GM18858 (cell line): ENCODE data around the gene STRADA.

ENCODE experiments used
- ATAC-seq: cut with Tn5 transposase; IDR thresholded peaks from one replicate; pipeline ENCODE4 v1.9.1; 2021; ENCODE audit not compliant: unreplicated experiment

Gene STRADA, protein sequence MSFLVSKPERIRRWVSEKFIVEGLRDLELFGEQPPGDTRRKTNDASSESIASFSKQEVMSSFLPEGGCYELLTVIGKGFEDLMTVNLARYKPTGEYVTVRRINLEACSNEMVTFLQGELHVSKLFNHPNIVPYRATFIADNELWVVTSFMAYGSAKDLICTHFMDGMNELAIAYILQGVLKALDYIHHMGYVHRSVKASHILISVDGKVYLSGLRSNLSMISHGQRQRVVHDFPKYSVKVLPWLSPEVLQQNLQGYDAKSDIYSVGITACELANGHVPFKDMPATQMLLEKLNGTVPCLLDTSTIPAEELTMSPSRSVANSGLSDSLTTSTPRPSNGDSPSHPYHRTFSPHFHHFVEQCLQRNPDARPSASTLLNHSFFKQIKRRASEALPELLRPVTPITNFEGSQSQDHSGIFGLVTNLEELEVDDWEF

DNA sequence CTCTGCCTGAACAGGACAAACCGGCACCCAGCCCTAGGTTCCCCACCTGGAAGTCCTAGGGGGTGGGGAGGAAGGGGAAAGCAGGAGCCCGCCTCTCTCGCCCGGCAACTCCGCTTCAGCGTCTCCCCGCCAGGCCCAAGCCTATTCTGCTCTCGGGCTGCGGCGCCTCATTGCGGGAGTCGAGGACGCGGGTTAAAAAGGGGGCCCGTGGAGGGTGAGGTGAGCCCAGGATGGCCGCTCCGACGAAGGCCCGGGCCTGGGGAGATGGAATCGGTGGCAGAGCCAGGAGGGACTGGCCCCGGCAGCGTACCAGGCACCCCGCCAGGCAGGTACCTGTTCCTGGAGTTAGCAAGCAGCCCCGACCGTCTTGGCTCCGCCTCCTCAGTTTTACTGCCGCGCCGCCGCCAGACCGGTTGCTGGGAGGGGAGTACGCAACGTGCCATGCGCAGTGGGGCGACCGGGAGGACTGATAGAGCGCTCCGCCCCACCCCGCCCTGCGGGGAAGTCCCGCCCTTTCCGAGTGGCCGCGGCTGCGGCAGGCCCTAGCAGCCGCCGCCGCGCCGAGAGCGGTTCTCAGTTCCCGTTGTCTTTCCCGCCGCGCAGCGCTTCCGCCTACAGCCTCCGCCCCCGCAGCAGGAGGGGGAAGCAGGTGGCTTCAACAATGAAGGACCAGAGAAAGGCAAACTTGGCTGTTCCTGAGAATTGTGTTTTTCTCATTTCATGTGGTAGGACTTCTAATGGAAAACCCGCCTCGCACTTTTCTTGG is at the start of gene STRADA:
STRADA (minus strand) TSS at position 392 of the 766 bp plus-strand sequence. CDS start 13,430 bp downstream, outside the sequence.
- ATAC-seq, result peak; percentile 87

DNA sequence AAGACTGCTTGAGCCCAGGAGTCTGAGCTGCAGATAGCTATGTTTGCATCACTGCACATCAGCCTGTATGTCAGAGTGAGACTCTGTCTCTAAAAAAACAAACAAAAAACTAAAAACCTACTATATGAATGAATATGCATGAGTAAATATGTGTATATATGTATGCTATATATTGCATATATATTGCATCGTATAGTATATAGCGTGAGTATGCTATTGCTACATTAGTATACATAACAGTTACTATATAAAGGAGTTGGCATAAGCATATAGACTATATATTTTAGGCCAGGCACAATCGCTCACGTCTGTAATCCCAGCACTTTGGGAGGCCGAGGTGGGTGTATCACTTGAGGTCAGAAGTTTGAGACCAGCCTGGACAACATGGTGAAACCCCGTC is 48.5 kb upstream of the STRADA start:
- ATAC-seq, result no peak

DNA sequence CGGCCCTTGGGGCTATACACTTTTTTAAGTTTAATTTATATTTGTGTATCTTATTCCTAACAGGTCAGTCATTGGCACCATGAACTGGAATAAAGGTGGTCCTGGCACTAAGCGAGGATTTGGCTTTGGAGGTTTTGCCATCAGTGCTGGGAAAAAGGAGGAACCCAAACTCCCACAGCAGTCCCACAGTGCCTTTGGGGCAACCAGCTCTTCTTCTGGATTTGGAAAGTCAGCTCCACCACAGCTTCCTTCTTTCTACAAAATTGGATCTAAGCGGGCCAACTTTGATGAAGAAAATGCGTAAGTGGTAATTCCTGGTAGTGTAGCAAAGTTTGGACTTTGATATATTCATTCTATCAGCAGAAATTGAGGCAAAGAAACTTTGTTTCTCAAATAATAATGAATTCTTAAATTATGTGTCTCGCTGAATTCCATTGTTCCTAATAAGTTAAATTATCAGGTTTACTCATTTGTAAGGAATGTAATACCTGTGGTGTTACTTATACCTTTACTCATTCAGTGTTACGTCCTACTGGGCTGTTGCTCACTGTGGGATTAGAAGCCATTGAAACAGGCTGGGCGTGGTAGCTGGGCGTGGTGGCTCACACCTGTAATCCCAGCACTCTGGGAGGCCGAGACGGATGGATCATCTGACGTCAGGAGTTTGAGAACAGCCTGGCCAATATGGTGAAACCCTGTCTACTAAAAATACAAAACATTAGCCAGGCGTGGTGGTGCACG is 45.5 kb upstream of the STRADA start:
- ATAC-seq, result no peak

DNA sequence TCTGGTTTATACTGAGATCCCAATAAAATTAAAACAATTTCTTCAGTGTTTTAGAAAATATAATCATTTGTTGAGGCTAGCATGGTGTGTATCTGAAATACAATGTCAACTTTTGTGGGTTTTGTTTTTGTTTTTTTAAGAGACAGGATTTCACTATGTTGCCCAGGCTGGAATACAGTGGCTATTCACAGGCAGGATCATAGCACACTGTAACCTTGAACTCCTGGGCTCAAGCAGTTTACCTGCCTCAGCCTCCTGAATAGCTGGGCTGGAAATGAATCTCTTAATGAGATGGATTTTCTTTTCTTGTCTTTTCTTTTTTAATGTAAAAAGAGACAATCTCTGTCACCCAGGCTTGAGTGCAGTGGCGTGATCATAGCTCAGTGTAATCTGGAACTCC is 44.5 kb upstream of the STRADA start:
- ATAC-seq, result no peak

DNA sequence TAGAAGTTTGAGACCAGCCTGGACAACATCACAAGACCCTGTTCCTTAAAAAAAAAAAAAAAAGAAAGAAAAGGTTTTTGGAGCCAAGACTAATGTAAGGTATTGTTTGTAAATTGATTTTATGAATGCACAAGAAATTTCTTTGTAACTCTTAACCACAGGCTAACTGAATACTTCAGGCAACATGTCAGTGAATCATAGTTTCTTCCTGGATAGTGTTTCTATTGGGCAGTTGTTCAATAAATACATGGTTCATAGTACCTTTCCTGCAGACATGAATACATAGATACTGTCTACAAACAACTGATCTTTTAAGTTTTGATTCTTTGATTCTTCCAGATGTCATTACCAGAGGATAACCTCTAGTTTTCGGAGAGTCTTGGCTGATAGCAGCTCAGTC is 44.0 kb upstream of the STRADA start:
- no peak for ATAC-seq

DNA sequence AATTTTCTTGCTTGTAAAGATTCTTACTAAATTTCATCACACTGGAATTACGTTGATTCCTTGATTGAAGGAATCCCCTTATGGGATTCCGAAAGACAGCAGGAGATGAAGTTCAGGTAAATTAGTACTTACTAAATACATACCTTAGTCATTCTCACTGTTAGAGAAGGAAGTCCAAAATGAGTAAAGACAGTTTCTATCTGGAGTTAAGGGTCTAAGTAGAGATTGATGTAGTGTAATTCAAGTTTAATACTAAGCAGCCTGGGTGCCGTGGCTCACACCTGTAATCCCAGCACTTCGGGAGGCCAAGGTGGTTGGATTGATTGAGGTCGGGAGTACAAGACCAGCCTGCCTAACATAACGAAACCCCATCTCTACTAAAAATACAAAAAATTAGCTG is 41.9 kb upstream of the STRADA start:
- no peak for ATAC-seq

DNA sequence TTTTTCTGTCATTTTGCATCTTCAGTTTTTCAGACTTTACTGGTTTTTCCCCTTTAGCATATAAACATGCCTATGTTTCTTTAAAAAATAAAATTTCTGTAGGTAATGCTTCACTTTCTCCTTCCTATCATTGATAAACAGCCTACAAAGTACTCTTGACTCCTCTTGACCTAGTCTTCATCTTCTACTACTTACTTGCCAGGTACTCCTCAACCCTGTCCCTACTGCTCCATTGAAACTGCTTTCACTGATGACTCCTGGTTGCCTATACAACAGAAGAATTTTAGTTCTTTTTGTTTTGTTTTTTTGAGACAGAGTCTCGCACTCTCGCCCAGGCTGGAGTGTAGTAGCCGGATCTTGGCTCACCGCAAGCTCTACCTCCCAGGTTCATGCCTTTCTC is 39.3 kb upstream of the STRADA start:
- no peak for ATAC-seq

DNA sequence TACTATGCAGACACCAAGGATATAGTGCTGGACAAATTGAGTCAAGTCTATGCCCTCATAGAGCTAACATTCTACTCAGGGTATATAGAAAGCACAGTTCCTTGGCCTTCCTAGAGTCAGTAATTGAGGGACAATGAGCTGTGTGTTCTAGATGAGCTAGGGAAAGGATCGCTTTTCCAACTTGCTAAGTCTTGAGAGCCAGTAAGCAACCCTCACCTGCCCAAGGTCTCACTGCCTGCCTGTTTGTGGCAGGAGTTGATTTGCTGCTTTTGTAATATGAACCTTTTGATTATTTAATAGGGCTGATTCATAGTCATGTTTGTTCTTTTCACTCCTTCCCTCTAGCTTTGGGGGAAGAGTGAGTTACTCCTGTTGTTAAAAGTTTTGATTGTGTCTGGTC is 38.9 kb upstream of the STRADA start:
- ATAC-seq, result no peak

DNA sequence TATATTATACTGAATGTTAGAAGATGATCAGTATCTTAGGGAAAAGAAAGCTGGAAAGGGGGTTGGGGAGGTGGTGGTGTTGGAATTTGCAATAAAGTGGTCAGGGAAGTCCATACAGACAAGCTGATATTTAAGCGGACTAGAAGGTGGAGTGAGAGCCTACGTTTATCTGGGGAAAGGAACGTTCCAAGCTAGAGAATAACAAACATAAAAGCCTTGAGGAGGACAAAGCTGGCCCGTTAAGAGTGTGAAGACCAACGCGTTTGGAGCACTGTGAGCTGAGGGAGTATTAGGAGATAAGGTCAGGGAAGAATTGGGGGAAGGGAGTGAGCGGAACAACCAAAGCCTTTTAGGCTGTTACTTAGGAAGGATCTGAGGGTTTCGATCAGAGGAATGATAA is 33.8 kb upstream of the STRADA start:
- no peak for ATAC-seq

DNA sequence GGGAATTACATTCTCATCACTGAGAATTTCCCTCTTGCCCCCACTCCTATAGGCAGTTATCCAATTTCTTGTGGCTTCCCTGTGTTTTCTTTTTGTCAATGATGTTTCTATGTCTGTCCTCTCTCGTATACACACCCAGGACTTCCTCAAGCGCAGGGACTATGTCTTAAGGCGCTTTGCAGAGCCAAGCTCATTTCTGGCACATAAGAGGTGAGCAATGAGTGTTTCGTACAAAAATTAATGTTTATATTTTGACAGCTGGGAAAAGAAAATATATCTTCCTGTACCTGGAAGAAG is 33.3 kb upstream of the STRADA start:
- ATAC-seq, result no peak

DNA sequence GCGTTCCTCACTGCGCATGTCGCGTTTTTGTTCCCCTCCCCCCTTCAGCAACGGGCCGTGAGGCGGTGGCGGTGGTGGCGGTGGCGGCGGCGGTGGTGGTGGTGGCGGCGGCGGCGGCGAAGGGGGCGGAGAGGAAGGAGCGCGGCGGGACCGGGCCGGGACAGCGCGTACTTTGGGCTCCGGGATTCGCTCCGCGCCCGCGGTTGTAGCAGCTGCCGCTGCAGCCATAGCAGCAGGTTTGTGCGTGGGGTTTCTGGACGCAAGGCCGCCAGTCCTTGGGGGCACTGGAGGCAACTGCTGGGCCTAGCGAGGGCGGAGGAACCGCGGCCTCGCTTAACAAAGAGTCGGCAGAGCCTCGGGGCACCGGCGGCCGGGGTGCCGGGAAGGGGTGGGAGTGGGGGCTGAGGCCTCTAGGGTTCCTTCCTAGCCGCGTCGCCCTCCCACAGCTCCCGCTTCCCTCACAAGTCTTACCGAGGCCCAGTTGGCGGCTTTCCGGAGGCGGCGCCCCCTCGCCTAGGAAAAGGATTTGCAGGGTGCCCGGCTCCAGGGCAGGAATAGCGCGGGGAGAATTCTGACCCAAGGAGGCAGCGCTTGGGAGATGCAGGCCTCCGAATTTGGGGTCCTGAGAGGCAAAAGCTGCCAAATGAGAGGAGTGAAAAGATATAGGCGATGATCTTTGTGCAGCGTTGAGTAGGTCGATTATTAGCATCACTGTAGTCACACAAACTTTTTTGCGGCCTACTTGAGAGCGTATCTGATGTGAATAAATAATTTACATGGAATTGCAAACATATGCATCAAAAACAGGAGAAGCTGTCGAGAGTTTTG is 32.8 kb upstream of the STRADA start, which contains the start of gene DDX42:
DDX42 (plus strand) TSS at position 30 of the 828 bp plus-strand sequence. CDS start 12,880 bp downstream, outside the sequence.
- ATAC-seq, result no peak

DNA sequence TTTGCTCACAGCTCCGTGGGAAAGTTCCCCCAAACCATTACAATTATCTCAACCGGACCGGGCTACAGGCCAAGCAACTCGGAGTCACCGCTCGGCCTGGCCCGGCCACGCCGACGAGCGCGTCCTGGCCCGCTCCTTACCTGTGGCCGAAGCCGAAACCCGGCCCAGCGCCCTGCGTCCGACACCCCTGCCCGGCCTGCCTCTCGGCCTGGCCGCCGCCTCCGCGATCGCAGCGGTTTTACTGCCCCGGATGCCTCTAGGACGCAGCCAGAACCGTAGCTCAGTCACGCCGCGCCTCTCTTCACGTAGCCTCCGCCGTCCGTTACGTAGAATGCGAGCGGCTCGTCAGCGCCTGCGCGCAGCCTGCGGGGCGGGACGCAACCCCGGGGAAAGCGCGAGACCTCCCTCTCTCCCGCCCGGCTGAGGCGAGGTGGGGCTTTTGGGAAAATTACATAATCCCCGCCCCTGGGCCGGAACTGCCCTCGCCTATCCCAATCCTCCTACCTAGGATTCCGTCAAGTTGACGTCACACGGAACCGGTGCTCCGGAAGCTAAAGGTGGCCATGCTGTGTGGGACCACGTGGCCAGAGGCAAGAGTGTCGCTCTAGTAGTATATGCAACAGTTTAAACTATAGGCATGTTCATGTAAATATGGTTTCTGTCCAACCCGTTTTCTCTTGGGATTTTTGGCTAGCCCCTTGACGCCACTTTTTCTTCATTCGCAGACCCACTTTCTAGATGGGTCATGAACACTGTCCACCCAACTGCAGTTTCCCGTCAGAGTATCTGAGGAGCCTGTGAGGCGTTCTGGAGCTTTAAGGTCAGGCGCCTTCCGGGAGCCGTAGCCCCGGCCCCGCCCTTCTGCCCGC is 31.9 kb upstream of the STRADA start, which contains the start of gene CCDC47:
CCDC47 (minus strand) TSS at position 326 of the 869 bp plus-strand sequence. CDS start 7,422 bp downstream, outside the sequence.
- peak; percentile 68 for ATAC-seq

DNA sequence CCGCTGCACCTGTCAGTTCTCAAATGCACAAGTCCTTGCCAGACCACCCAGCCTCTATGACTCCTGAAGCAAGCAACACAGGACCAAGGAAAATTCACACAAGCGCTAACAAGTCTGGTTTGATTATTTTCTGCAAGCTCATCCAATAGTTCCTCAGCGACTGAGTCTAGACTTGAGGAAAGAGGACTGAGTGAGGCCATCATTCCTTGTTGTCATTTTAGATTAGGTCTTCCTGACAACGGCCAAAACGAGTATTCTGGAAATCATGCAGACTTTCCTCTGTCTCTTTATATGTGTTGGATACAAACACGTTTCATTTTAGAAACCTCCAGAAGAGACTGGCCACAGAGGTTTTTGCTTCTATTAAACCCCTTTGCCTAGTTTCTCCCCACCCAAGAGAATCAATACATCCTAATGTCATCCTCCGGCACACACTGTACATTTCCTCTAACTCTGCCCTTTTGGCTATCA is 31.2 kb upstream of the STRADA start:
- no peak for ATAC-seq

DNA sequence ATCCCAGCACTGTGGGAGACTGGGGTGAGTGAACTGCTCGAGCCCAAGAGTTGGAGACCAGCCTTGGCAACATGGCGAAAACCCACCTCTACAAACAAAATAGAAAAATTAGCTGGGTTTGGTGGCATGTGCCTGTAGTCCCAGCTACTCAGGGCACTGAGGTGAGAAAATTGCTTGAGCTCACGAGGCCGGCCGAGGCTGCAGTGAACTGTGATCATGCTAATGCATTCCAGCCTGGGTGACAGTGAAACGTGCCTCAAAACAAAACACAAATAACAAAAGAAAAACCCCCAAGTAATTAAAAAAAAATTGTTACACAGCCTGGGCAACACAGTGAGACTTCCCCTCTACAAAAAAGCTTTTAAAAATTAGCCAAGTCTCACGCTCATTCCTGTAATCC is 26.8 kb upstream of the STRADA start:
- no peak for ATAC-seq

DNA sequence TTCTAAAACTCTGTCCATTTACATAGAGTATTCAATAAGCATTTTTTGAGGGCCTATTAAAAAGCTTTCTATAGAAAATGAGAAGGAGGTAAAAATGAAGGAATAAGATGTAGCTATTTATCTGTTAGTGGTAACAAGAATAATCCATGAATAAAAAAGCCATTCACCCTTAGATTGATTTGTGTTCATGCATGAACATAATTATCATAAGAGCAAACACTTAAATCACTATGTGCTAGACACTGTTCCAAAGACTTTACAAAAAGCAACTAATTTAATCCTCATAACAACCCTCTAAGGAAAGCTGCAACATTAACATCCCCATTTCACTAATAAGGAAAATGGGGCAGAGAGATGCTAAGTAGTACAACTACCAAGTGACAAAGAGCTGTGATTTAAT is 25.2 kb upstream of the STRADA start:
- ATAC-seq, result no peak

DNA sequence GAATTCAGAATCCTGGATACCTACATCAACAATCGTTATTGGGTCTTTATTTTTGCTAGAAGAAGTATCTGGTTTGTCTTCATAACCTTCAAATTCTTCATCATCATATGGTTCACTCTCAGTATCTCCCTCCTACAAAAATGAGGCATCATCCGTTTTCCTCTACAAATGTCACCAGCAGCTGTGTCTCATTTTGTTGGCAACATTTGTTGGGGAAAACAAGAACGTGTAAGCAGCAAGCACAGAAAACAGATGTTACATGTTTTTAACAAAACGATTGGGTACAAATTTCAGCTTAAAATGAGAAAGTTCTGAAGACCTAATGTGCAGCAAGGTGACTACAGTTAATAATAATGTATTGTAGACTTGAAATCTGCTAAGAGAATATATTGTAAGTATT is 23.1 kb upstream of the STRADA start:
- no peak for ATAC-seq

DNA sequence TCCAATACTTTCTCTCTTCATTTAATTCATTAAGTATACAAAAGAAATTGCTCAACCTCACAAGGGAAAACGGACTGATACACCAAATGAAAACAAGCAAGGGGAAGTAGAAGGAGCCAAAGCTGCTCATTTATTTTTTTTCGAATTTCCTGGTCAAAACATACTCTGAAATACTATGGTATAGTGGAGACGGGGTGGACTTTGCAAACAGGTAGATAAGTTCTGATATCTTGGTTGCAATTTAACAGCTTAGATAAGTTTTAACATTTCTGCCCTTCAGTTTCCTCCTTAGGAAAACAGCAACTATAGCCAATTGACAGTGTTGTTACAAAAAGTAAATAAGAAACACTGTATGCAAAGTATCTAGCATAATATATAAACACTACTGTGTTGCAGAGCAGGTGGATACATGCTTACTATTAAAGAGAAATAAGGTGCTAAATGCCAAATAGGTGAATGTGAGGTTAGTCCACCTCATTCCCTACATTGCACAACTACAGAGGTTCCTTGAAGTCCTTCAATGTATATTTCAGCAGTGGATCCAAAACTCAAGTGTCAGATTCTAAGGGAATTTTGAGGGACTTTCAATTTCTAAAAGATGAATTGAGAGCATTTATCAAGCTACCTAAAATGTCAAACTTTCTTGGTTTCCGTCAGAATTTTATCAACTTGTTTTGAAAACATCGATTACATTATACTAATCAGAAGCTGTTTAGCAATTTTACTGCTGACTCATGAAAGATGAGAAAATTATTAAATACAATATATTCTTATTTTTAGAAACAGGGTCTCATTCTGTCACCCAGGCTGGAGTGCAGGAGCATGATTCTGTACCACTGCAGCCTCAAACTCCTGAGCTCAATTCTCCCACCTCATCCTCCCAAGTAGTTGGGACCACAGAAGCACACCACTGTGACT is 20.8 kb upstream of the STRADA start:
- ATAC-seq, result no peak

DNA sequence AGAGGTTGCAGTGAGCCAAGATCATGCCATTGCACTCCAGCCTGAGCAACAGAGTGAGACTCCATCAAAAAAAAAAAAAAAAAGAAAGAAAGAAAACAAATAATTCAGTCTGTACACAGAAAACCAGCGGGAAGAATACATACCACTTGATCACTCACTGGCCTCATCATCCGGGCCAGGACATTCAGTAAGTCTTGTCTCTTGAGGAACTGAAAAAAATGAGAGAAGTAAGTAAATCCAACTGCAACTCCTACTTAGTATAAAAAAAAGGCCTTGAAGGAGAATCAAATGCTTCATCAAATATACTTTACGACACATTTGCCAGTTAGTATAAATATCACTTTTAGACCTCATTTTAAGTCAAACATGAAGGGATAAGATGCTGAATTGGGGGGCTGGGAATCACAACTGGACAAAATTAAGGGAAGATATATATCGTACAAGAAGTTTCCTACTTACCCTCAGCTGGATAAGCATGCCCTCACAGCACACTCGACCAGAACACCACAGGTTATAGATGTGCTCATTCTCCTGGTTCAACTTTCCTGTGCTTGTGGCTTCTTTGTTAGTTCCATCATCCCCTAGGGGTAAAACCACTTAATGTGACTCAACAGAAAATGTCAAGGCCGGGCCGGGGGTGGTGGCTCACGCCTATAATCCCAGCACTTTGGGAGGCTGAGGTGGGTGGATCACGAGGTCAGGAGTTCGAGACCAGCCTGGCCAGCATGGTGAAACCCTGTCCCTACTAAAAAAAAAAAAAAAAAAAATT is 19.4 kb upstream of the STRADA start:
- no peak for ATAC-seq
